OCI-LY1 (cell line): Measurements from ENCODE around the gene EEIG1.

ENCODE experiments used
- H2AFZ ChIP-seq: fragments of 200-600 bp; sonication (generic), shearing (Covaris generic); 2 replicates; pipeline ENCODE4 v1.6.0; 2014; ENCODE audit warnings: antibody characterized with exemption, mild to moderate bottlenecking, low read length
- H3F3A ChIP-seq: fragments of 200-600 bp; sonication (generic), shearing (Covaris generic); 2 replicates; pipeline ENCODE4 v1.6.0; 2014; ENCODE audit warnings: mild to moderate bottlenecking, antibody characterized with exemption, low read length, moderate library complexity; ENCODE audit not compliant: insufficient read depth
- H3K27ac ChIP-seq: fragments of 200-600 bp; sonication (generic); 2 replicates; pipeline ENCODE4 v1.5.1; 2014; ENCODE audit warnings: low read length, mixed run types, mild to moderate bottlenecking, low read depth; ENCODE audit not compliant: poor library complexity, severe bottlenecking
- H3K27me3 ChIP-seq: fragments of 200-600 bp; sonication (generic); 2 replicates; pipeline ENCODE4 v1.6.0; 2014; ENCODE audit warnings: antibody characterized with exemption, mild to moderate bottlenecking, low read length, moderate library complexity; ENCODE audit not compliant: insufficient read depth
- H3K36me3 ChIP-seq: fragments of 200-600 bp; sonication (generic); 2 replicates; pipeline ENCODE4 v1.6.1; 2014; ENCODE audit warnings: mild to moderate bottlenecking, antibody characterized with exemption, low read length, moderate library complexity, mixed read lengths; ENCODE audit not compliant: insufficient read depth
- H3K4me1 ChIP-seq: fragments of 200-600 bp; sonication (generic); 2 replicates; pipeline ENCODE4 v1.5.1; 2014; ENCODE audit warnings: mild to moderate bottlenecking, low read length, moderate library complexity; ENCODE audit not compliant: insufficient read depth, severe bottlenecking
- H3K4me2 ChIP-seq: fragments of 200-600 bp; sonication (generic), shearing (Covaris generic); 2 replicates; pipeline ENCODE4 v1.6.1; 2014; ENCODE audit warnings: low read length
- H3K4me3 ChIP-seq: fragments of 200-600 bp; sonication (generic); 2 replicates; pipeline ENCODE4 v1.5.1; 2014; ENCODE audit warnings: low read length, low read depth, mild to moderate bottlenecking, mixed read lengths; ENCODE audit not compliant: poor library complexity, severe bottlenecking
- H3K79me2 ChIP-seq: fragments of 200-600 bp; shearing (Covaris generic); 2 replicates; pipeline ENCODE4 v1.6.1; 2016; ENCODE audit warnings: mixed run types, low read length, mixed read lengths; ENCODE audit not compliant: insufficient read depth
- H3K9ac ChIP-seq: fragments of 200-600 bp; sonication (generic), shearing (Covaris generic); 2 replicates; pipeline ENCODE4 v1.6.1; 2014; ENCODE audit warnings: mild to moderate bottlenecking, low read length, mixed read lengths
- H3K9me2 ChIP-seq: fragments of 200-600 bp; sonication (generic), shearing (Covaris generic); 2 replicates; pipeline ENCODE4 v1.6.1; 2014; ENCODE audit warnings: low read depth, mild to moderate bottlenecking, low read length, mixed read lengths
- H3K9me3 ChIP-seq: fragments of 200-600 bp; shearing (Covaris generic); 2 replicates; pipeline ENCODE4 v1.6.1; 2014; ENCODE audit warnings: low read length, mixed read lengths
- H4K20me1 ChIP-seq: fragments of 200-600 bp; sonication (generic), shearing (Covaris generic); 2 replicates; pipeline ENCODE4 v1.6.0; 2016; ENCODE audit warnings: mild to moderate bottlenecking, low read length; ENCODE audit not compliant: insufficient read depth
- CTCF ChIP-seq: fragments of 200-600 bp; sonication (generic), shearing (Covaris generic); IDR thresholded peaks from 2 replicates; pipeline ENCODE4 v1.5.1; 2017; ENCODE audit warnings: mild to moderate bottlenecking, antibody characterized with exemption, low read length, moderate library complexity, mixed read lengths
- EZH2 ChIP-seq: fragments of 200-600 bp; sonication (generic), shearing (Covaris generic); IDR thresholded peaks from 2 replicates; pipeline ENCODE4 v1.8.0; 2017; ENCODE audit warnings: borderline replicate concordance, mixed run types, mild to moderate bottlenecking, antibody characterized with exemption, low read length, moderate library complexity, mixed read lengths

Gene EEIG1

GRCh38 chr9:127945942-127946341, 34.8 kb downstream of the EEIG1 start:
- H3K36me3 ChIP-seq, result peaks cover 79% of the 10 kb centered on the region
- no peaks in the 10 kb centered on the region for H3K9me2 ChIP-seq
- H3K79me2 ChIP-seq, result no peaks in the 10 kb centered on the region
- no peak overlapping the region for H3K4me2 ChIP-seq
- H3K27me3 ChIP-seq, result no peaks in the 10 kb centered on the region
- no peak overlapping the region for H2AFZ ChIP-seq
- H3K4me1 ChIP-seq, result peaks cover 6% of the 10 kb centered on the region
- H4K20me1 ChIP-seq, result no peaks in the 10 kb centered on the region
- H3K9ac ChIP-seq, result no peak overlapping the region
- no peak overlapping the region for H3K27ac ChIP-seq
- no peaks in the 10 kb centered on the region for H3F3A ChIP-seq
- H3K4me3 ChIP-seq, result no peak overlapping the region
- H3K9me3 ChIP-seq, result no peaks in the 10 kb centered on the region
- TF ChIP-seq EZH2, result no peak
- TF ChIP-seq CTCF, result no peak

GRCh38 chr9:127945338-127945737, 35.5 kb downstream of the EEIG1 start:
- H3K9me2 ChIP-seq, result no peaks in the 10 kb centered on the region
- H3F3A ChIP-seq, result no peaks in the 10 kb centered on the region
- no peak overlapping the region for H3K4me3 ChIP-seq
- no peak overlapping the region for H3K4me2 ChIP-seq
- TF ChIP-seq EZH2 (no peak), CTCF (no peak)
- no peak overlapping the region for H2AFZ ChIP-seq
- no peaks in the 10 kb centered on the region for H4K20me1 ChIP-seq
- H3K27ac ChIP-seq, result no peak overlapping the region
- peaks cover 79% of the 10 kb centered on the region for H3K36me3 ChIP-seq
- H3K9me3 ChIP-seq, result no peaks in the 10 kb centered on the region
- H3K4me1 ChIP-seq, result peaks cover 5% of the 10 kb centered on the region
- H3K27me3 ChIP-seq, result no peaks in the 10 kb centered on the region
- H3K79me2 ChIP-seq, result no peaks in the 10 kb centered on the region
- no peak overlapping the region for H3K9ac ChIP-seq

- Histone ChIP-seq H2AFZ (no peak overlapping the region), H3K9me2 (no peaks in the 10 kb centered on the region), H3K79me2 (no peaks in the 10 kb centered on the region), H4K20me1 (no peaks in the 10 kb centered on the region), H3K36me3 (peaks cover 80% of the 10 kb centered on the region), H3K4me1 (no peaks in the 10 kb centered on the region), H3K27me3 (no peaks in the 10 kb centered on the region), H3K27ac (no peak overlapping the region), H3F3A (no peaks in the 10 kb centered on the region), H3K4me2 (no peak overlapping the region), H3K9ac (no peak overlapping the region), H3K9me3 (no peaks in the 10 kb centered on the region), H3K4me3 (no peak overlapping the region)
- no peak for TF ChIP-seq EZH2
- no peak for TF ChIP-seq CTCF
These were observed 36.1 kb downstream of the EEIG1 start for GRCh38 chr9:127944586-127945218.
